Activated B cell treated with CpG ODN at 0.5 μM for 24 hours (primary cell): Measurements from ENCODE around the gene RMND5A. TPM values are rescaled to one million over a fixed set of nuclear protein-coding genes. Genes with fewer than 3 reads are reported as not detected.

Experiments used
- ATAC-seq: fragments of 200-7000 bp; cut with Tn5 transposase; one replicate; pipeline ENCODE4 v1.10.0; 2021; ENCODE audit warnings: low read depth, mild to moderate bottlenecking, moderate library complexity
- CTCF ChIA-PET: fragments of 350-600 bp; sonication (Branson Sonifier 250); formaldehyde crosslinking; loops from one replicate; lab custom pipeline; 2021; ENCODE audit warnings: antibody characterized with exemption; lab: Charles Lee
- POLR2A ChIA-PET: fragments of 350-600 bp; sonication (Branson Sonifier 250); formaldehyde crosslinking; loops from one replicate; lab custom pipeline; 2021; ENCODE audit warnings: antibody characterized with exemption; lab: Charles Lee
- DNase-seq: peaks from one replicate; pipeline ENCODE4 v3.0.0; 2022
- H3K27ac Mint-ChIP-seq: one replicate; pipeline ENCODE4 v1.8.0; 2020; ENCODE audit warnings: mixed read lengths
- H3K27me3 Mint-ChIP-seq: one replicate; pipeline ENCODE4 v1.8.0; 2021; ENCODE audit warnings: mixed read lengths
- H3K36me3 Mint-ChIP-seq: one replicate; pipeline ENCODE4 v1.8.0; 2021; ENCODE audit warnings: low read depth, mixed read lengths
- H3K4me1 Mint-ChIP-seq: one replicate; pipeline ENCODE4 v1.8.0; 2021; ENCODE audit warnings: mixed read lengths
- H3K4me3 Mint-ChIP-seq: one replicate; pipeline ENCODE4 v1.8.0; 2020; ENCODE audit warnings: mild to moderate bottlenecking, mixed read lengths
- H3K9me3 Mint-ChIP-seq: one replicate; pipeline ENCODE4 v1.8.0; 2020; ENCODE audit warnings: mixed read lengths
- intact Hi-C: fragments of 100-400 bp; cut with micrococcal nuclease; formaldehyde crosslinking; loops from one replicate; pipeline ENCODE4 v1.15.1; 2024
- total RNA-seq: library from RNA; stranded (reverse); gene quantifications from 2 replicates; pipeline ENCODE4 v1.2.3, GENCODE V29; 2022
- TF ChIP-seq, protein P1 (sequence below): fragments of 200-600 bp; IDR thresholded peaks from one replicate; pipeline ENCODE4 v1.8.0; 2022; ENCODE audit warnings: antibody characterized with exemption, mild to moderate bottlenecking

RMND5A gene
- total RNA-seq, 1 donor from 2014 or later, result 26.9 TPM

DNA sequence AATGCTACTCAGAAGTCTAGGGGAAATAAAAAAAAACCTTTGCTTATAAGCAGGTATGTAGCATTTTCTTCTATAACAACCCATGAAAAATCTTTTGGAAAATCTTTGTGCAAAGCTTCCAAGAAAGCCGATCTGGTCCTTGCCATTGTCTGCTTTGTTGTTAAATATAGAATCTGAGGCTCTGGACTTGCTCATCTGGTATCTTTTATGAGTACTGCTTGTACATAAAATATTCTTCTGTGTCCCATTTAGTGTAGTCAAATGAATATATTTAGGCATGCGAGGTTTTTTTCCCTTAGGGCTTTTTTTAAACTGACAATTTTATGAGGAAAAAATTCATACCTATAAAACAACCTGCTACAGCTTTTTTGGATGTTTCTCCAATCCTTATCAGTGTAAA lies 45.0 kb upstream of the RMND5A start:
- Mint-ChIP-seq H3K36me3 (no peaks in the 10 kb centered on the region), H3K27me3 (no peaks in the 10 kb centered on the region), H3K4me1 (no peaks in the 10 kb centered on the region), H3K27ac (no peak overlapping the region), H3K4me3 (no peak overlapping the region), H3K9me3 (no peaks in the 10 kb centered on the region)
- no peak for ATAC-seq
- ChIA-PET CTCF (no interaction called here), POLR2A (no interaction called here)
- intact Hi-C loops, result no loop called here
- no peak for DNase-seq
- TF ChIP-seq, protein P1, sequence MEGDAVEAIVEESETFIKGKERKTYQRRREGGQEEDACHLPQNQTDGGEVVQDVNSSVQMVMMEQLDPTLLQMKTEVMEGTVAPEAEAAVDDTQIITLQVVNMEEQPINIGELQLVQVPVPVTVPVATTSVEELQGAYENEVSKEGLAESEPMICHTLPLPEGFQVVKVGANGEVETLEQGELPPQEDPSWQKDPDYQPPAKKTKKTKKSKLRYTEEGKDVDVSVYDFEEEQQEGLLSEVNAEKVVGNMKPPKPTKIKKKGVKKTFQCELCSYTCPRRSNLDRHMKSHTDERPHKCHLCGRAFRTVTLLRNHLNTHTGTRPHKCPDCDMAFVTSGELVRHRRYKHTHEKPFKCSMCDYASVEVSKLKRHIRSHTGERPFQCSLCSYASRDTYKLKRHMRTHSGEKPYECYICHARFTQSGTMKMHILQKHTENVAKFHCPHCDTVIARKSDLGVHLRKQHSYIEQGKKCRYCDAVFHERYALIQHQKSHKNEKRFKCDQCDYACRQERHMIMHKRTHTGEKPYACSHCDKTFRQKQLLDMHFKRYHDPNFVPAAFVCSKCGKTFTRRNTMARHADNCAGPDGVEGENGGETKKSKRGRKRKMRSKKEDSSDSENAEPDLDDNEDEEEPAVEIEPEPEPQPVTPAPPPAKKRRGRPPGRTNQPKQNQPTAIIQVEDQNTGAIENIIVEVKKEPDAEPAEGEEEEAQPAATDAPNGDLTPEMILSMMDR, result no peak

DNA sequence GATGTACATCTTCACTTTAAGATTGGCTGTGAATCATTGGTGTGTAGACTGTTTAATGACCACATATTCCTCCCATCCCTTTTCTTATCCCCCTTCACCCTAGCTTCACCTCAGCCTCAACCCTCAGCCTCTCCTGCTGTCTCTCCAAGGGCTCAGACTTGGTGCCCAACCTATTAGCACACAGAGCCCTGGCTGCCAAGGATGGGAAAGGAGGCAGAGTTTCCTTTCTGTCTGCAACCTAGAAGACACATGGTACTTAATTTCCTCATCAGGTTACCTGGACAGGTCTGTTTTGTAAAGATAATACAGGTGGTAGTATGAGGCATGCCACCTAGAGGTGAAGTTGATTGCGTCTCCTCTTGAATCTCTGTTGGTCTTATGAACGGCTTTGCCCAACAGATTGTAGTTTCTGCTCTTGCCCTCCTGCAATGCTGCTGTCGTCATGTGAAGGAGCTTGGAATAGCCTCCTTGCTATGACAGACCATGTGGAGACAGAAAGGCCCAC lies 44.5 kb upstream of the RMND5A start:
- H3K4me1 Mint-ChIP-seq, result no peaks in the 10 kb centered on the region
- intact Hi-C loops, result no loop called here
- no peaks in the 10 kb centered on the region for H3K27me3 Mint-ChIP-seq
- ChIA-PET CTCF (no interaction called here), POLR2A (no interaction called here)
- DNase-seq (no peak), ATAC-seq (no peak)
- H3K4me3 Mint-ChIP-seq, result no peak overlapping the region
- no peaks in the 10 kb centered on the region for H3K9me3 Mint-ChIP-seq
- TF ChIP-seq, protein P1, result no peak
- H3K27ac Mint-ChIP-seq, result no peak overlapping the region
- no peaks in the 10 kb centered on the region for H3K36me3 Mint-ChIP-seq

DNA sequence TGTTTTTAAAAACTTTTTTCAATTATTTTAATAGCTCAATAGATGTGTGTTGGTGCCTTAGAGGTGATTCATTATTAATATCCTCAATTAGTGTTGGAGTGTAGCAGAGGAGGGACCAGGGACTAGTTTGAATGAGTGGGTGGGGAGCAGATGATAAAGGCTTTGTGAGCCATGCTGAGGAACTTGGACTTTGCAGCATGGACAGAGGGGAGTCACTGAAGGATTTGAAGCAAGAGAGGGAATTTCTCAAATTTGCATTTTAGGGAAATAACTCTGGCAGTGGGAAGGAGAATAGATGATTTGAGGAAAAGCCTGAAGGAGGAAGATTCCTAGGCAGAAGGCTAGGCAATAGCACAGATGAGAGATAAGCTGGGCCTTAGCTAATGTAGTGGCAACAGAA lies 42.3 kb upstream of the RMND5A start:
- Mint-ChIP-seq H3K9me3 (no peaks in the 10 kb centered on the region), H3K36me3 (no peaks in the 10 kb centered on the region), H3K27ac (no peak overlapping the region), H3K4me1 (no peaks in the 10 kb centered on the region), H3K4me3 (no peak overlapping the region), H3K27me3 (no peaks in the 10 kb centered on the region)
- ChIA-PET POLR2A (no interaction called here), CTCF (no interaction called here)
- intact Hi-C loops, result no loop called here
- TF ChIP-seq, protein P1, result no peak
- ATAC-seq, result no peak
- no peak for DNase-seq

DNA sequence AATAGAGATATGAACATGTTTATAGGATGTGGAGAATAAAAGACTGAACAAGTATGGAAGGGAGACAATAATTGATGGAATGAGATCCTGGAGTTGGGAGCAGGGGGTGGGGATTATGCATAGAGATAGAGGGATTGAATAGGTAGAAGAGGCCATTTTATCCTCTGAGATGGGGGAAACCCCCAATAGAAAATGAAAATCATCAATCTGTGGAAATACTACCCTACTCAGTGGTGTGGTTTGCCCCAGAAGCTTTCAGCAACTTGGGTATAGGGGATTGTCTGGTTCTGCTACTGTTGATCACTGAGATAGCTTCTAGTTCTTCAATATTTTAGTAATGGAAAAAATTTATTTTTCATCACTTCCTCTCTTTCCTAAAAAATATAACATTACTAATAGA lies 41.1 kb upstream of the RMND5A start:
- Mint-ChIP-seq H3K4me3 (no peak overlapping the region), H3K36me3 (no peaks in the 10 kb centered on the region), H3K4me1 (no peaks in the 10 kb centered on the region), H3K9me3 (no peaks in the 10 kb centered on the region), H3K27ac (no peak overlapping the region), H3K27me3 (no peaks in the 10 kb centered on the region)
- POLR2A ChIA-PET, result no interaction called here
- no peak for ATAC-seq
- CTCF ChIA-PET, result no interaction called here
- intact Hi-C loops, result no loop called here
- TF ChIP-seq, protein P1, result no peak
- no peak for DNase-seq

DNA sequence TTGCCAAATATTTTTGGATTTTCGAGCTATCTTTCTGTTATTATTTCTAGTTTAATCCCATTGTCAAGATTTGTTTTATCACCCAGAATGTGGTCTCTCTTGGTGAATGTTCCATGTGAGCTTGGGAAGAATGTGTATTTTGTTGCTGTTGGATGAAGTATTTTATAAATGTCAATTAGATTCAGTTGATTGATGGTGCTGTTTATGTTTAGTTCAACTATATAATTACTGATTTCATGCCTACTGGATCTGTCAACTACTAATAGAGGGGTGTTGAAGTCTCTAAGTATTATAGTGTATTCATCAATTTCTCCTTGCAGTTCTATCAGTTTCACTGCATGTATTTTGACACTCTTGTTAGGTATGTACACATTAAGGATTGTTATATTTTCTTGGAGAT lies 34.7 kb upstream of the RMND5A start:
- TF ChIP-seq, protein P1, result no peak
- H3K36me3 Mint-ChIP-seq, result no peaks in the 10 kb centered on the region
- no peaks in the 10 kb centered on the region for H3K27me3 Mint-ChIP-seq
- DNase-seq (no peak), ATAC-seq (no peak)
- no peak overlapping the region for H3K27ac Mint-ChIP-seq
- intact Hi-C loops, result no loop called here
- POLR2A ChIA-PET, result no interaction called here
- no peak overlapping the region for H3K4me3 Mint-ChIP-seq
- no peaks in the 10 kb centered on the region for H3K9me3 Mint-ChIP-seq
- no peaks in the 10 kb centered on the region for H3K4me1 Mint-ChIP-seq
- CTCF ChIA-PET, result no interaction called here
